T1000 (cell line): ENCODE data around the gene ARFGEF2.
"Not testable (repeated sequence)": the region's sequence is repeated elsewhere in the genome, so short reads cannot be mapped to it uniquely, and the experiment has no call there.

Experiments used
- DNase-seq: peaks from one replicate; lab custom pipeline; 2025; ENCODE audit warnings: mixed read lengths; lab: John Stamatoyannopoulos, UW

The ARFGEF2 gene

DNA sequence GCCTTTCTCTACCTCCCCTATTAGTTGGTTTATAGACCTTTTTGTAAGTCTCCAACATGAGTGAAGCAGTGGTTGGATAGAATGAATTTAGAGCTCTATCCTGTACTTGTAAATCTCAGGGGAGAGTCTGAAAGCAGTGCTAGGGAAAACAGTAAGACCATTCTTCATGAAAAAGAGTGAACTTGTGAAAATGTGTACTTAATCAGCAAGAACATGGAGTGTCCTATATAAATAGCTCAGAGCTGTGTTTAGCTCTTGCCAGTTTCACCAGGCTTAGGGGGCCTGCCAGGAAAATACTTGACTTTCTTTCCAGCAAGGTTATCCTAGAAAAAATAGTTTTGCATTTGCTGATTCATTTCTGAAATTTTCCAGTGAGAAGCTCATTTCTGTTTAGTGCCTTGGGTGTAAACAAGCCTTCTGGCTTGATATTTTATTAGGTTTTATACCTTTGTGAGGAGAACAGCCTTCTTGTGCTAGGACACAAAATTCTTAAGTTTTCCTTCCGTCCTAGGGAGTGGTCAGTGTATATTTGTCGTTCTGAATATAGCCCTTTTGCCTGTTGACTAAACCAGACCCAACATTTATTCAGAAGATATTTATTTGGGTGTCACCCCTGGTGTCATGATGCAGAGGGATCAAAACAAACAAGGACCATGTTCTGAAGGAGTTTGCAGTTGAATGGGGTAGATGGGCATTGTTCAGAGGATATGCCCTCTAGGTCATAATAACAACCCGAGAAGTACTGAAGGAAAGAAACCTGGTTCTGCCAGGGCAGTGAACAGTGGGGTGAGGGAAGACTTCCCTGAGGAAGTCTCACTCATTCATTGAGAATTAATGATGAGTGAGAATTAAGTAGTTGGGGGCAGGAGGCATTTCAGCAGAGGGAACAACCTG is 7.6 kb downstream of the ARFGEF2 start:
- DNase-seq = no peak

DNA sequence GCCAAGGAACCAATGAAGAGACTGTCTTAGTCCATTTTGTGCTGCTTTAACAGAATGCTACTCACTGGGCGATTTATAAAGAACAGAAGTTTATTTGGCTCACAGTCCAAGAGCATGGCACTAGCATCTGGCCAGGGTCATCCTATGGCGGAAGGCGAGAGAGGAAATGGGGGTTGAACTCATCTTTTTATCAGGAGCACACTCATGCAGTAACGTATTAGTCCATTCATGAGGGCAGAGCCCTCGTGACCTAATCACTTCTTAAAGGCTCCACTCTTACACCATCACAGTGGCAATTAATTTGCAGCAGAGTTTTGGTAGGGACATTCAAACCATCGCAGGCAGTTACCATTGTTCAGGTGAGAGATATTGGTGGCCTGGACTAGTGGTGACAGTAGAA is 8.5 kb downstream of the ARFGEF2 start:
- no peak for DNase-seq

DNA sequence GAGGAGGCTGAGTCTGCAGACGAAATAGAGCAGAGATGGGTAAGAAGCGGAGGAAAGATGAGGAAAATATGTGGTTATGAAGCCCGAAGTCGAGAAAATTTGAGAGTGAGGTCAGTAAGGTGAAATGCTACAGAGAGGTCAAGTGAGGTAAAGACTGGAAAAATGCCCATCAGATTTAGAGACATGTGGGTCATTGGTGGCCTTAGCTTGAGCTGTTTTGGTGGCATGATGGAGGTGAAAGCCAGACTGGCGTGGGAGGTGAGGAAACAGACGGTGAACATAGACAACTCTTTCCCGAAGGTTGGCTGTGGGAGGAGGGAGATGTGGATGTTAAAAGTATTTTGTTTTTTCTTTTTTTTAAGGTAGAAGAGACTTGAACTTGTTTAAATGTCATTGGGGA is 9.4 kb downstream of the ARFGEF2 start:
- DNase-seq = no peak

DNA sequence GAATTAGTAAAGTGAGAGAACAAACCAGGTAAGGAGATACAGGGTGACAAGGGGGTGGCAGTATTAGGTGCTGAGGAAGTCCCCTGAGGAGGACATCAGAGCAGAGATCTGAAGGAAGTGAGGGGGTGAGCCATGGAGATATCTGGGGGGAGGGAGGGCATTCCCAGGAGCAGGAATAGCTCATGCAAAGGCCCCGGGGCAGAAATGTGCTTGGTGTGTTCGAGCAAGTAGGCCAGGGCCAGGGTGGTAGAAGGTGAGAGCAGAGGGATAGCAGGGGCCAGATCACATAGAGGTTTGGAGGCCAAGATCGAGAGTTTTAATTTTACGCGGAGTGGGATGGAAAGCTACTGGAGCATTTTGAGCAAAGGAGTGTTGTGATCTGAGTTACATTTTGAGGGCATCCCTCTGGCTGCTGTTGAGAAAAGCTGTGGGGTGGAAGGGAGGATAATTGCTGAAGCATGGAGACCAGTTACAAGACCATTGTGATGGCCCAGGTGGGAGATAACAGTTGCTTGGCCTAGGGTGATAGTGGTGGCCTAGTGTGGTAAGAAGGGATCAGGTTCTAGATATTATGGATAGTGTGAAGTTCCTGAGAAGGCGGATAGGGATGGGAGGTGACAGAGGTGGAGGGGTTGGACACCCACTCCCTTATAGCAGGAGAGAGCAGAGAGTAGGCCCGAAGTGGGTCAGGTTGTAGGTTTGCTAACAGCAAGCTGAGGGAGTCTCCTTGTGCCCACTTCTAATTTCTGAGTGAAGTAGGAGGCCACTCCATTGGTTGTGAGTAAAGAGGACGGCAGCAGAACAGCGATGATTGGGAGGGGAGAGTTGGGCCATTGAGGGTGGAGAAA is 10.2 kb downstream of the ARFGEF2 start:
- DNase-seq = no peak

DNA sequence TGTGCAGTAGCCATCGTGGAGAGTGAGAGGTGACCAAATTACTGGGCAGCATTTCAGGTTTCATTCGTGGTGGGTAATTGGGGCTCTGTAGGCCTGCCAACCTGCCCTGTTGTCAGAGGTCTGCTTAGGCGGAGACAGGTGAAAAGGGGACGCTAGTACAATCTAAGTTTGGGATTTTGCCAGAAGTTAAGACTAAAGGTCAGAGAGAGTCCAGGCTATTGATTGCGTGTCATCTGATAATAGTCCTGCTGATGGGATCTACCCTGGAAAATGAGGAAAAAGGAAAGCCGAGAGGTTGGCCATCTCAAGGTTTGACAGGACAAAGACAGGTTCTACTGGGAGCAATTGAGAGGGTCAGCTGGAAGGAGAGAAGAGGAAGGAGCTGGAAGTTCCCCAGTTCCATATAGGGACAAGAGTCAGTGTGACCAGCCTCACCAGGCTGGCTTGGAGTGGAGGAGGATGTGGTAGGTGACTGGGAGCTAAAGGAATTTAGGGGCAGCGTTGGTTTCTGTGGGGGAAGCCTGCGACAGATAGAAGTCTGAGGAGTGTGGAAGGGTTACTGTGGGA is 10.9 kb downstream of the ARFGEF2 start:
- no peak for DNase-seq

DNA sequence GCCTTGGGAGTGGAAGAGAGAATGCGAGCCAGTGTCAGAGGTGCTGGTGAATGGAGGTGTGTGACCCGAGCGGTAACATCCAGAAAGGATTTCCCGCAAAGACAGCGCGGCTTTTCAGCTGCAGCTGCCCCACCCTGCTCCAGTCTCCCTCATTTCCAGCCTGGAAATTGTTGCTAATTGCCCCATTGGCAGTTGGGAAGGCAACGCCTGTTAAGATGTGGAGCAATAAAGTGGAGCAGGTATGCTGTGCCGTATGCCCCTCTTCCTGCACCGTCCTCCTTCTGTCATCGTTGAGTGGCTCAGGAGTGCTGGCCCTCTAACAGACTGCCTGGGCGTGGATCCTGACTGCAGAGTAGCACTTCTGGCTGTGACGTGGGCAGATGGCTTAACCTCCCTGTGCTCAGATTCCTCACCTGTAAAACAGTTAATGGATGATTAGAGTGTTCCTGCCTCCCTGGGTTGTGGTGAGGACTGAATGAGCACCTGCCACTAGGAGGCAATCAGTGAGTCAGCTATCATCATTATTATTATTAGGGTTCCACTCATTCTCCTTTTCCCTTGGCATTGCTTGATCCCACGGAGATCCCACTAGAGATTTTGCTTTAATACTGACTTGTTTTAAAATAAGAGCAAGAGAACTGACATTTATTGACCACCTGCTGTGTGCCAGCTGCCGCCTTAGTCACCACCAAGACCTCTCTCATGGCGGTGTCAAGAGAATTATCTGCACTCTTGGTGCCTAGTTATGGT is 11.7 kb downstream of the ARFGEF2 start:
- no peak for DNase-seq

DNA sequence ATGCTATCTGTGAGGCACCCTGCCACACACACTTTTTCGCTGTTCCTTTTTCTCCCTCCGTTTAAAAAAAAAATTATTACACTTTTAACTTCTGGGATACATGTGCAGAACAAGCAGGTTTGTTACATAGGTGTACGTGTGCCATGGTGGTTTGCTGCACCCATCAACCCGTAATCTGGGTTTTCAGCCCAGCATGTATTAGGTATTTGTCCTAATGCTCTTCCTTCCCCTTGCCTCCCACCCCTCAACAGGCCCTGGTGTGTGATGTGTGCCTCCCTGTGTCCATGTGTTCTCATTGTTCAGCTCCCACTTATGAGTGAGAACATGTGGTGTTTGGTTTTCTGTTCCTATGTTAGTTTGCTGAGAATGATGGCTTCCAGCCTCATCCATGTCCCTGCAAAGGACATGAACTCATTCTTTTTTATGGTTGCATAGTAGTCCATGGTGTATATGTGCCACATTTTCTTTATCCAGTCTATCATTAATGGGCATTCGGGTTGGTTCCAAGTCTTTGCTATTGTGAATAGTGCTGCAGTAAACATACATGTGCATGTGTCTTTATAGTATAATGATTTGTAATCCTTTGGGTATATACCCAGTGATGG is 12.9 kb downstream of the ARFGEF2 start:
- not testable (repeated sequence) for DNase-seq

DNA sequence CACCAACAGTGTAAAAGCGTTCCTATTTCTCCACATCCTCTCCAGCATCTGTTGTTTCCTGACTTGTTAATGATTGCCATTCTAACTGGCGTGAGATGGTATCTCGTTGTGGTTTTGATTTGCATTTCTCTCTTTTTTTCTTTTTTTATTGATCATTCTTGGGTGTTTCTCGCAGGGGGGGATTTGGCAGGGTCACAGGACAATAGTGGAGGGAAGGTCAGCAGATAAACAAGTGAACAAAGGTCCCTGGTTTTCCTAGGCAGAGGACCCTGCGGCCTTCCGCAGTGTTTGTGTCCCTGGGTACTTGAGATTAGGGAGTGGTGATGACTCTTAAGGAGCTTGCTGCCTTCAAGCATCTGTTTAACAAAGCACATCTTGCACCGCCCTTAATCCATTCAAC is 13.5 kb downstream of the ARFGEF2 start:
- not testable (repeated sequence) for DNase-seq

DNA sequence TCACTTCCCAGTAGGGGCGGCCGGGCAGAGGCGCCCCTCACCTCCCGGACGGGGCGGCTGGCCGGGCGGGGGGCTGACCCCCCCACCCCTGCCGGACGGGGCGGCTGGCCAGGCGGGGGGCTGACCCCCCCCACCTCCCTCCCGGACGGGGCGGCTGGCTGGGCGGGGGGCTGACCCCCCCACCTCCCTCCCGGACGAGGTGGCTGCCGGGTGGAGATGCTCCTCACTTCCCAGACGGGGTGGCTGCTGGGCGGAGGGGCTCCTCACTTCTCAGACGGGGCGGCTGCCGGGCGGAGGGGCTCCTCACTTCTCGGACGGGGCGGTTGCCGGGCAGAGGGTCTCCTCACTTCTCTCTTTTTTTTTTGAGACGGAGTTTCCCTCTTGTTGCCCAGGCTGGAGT is 14.7 kb downstream of the ARFGEF2 start:
- not testable (repeated sequence) for DNase-seq

DNA sequence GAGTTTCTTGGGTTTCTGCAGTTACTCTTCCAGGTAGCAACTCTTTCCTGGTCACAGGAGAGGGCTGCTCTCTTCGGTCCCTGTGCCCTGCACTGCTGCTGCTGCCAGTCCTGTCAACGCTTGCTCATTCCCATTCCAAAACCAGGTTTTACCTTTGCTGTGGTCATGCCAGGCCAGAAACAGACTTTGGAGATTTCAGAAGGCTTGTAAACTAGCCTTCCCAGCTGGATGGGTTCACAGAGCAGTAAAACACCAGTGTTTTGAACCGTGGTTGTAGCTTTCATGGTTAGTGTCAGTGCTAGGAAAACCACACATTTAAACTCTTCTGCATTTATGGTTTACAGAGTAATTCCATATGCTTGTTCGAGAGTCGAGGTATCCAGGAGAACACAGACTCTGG is 16.2 kb downstream of the ARFGEF2 start:
- DNase-seq = no peak

DNA sequence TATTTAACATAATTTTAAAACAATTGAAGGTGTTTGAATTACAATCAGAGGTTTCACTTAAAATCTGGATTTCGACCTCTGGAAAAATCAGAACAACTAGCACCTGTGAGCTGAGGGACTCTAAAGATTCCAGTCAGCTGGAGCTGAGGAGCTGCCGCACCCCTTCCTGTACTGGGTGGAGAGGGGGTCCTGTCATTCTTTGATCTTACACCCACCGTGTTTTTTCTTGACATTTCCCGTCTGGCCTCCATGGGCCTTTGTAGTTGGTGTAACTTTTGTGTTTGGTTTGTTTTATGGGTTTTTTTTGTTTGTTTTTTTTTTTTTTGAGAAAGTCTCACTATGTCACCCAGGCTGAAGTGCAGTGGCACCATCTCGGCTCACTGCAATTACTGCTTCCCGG is 17.2 kb downstream of the ARFGEF2 start:
- DNase-seq = no peak

DNA sequence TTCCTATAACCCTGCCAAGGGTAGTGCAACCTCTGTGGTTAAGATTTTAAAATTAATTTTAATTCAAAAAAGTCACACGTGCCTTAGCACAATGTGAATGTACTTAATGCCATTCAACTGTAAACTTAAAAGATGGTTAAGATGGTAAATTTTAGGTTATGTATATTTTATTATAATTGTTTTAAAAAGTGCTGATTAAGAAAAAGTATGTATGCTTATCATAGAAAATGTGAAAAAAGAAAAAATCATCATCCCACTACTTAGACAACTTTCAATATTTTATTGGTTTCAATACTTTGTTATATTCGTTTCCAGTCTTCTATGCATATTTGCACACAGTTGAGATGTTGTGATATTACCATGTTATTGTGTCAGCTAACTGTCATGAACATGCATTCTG is 18.7 kb downstream of the ARFGEF2 start:
- no peak for DNase-seq

DNA sequence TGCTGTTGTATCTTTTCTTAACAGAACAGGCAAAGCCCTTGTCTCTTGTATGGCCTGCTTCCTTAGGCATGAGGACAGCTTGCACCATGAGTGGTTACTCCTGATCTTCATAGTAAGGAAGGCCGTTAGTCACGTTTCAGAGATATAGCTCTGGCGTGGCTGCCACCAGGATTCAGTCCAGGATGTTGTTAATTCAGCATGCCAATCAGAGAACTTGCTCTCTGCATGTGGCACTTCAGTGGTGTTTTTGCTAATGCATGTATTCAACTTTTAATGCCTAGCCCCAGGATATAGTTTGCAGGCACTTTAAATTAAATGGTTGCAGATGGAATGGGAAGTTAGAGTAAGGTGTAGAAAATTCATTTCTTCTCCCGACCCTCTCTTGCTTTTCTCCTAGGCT is 20.0 kb downstream of the ARFGEF2 start:
- DNase-seq = no peak

DNA sequence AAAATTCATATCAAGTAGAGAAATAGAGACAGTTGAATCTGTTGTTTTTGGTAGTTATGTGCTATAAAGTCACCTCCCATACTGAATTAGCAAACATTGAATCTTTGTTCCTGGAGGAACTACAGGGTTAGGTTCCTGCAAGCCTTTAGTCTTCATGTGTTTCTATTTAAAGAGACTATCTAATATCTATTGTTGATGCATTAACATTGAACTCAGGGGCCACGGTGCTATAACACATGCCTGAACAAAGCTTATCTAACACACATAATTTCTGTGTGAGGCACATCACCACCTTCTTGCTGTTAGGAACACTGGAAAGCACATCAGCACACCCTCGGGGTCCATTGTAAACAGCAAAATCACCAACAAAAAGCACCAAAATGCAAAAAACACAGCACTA is 21.2 kb downstream of the ARFGEF2 start:
- DNase-seq = no peak

DNA sequence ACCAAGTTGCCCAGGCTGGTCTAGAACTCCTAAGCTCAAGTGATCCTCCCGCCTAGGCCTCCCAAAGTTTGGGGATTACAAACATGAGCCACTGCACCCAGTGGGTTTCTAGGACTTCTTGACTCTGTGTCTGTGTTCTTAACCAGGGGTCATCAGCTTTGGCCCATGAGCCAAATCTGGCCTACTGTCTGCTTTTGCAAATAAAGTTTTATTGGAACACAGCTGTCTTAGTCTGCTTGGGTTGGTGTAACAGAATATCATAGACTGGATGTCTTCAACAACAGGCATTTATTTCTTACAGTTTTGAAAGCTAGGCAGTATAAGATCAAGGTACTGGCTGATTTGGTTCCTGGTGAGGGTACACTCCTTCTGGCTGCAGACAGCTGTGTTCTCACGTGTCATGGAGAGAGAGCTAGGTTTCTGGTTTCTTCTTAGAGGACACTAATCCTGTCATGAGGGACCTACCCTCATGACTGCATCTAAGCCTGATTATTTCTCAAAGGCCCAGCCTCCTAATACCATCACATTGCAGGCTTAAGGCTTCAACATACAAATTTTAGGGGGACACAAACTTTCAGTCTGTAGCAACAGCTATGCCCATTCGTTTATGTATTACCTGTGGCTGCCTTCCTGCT is 23.3 kb downstream of the ARFGEF2 start:
- no peak for DNase-seq

DNA sequence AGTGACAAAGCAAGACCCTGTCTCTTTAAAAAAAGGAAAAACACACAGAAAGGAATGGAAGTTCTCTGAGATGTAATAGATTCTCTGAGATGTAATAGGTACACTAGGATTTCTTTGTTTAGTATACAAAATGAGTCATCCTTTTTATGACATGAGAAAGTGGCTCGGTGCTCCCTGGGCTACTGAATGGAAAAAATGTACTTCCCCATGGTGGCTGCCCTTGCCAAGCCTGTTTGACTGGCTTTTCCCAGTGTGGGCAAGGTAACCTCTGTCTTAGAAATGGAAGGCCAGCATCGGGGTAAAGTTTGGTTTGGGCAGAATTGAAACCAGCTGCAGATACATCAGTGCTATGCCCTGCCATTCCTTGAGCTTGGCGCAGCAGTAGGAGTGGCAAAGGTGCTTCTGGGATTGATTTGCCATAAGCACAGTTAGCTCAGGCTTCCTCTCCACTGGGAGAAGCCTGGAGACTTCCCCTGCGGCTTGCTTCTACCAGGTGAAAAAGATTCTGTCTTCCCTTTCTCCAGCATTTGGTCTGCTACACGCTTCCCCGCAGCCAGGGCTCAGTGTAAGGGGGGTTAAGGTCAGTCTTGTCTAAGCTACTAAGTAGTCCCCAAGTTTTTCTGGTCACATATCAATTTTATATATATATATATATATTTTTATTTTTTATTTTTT is 24.5 kb downstream of the ARFGEF2 start:
- DNase-seq = peak; percentile 30

DNA sequence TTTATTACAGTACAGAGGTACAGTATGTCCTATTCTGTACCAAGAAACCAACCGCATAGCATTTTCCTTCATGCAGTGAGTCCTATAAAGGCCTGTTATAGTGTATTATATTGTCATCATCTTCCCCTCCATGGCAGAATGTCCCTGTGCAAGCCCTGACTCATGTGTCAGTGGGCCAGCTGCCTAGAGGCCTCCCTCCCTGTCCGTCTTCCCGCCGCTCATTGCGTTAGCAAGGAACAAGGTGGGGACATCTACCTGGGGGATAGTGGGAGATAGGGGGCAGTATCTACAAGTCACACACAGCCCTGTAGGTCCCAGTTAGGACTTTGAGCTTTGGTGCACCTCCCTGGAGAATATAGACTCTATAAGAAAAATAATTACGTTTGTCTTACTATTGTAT is 27.1 kb downstream of the ARFGEF2 start:
- DNase-seq = no peak

DNA sequence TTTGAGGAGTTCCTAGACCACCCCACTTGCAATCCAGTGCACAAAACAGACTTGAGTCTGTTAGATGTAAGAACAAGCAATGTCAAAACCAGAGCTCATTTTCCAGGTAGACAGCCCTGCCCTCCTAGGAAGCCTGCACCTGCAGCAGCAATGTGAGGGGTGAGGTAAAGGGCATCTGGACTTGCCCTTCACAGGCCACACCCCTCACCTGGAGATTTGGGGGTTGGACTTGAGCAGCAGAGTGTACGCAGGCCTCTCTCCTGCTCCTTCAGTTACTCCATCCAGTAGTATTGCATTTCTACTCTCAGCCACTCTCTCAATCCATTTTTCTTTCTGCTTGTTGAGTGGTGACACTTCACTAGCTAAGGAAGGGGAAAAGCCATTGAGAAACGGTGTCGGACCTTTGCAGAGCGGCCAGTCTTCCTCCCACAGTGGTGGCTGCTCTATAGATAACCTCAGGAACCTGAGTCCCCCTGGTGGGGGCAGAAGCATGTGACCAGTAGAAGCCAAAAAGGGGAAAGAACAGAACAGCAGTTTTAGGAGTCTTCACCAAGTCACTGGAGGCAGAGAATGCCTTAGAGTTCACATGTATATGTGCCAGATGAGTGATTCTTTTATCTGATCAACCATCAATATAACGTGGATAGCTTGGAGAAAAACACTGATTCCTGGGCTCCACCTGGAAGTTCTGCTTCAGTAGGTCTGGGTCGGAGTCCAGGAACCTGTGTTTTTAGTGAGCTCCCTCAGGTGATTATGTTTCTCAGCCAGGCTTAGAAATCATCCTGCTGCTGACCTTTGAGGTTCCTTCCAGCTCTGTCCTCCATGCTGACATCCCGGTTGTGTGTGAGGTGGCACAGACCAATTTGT is 28.0 kb downstream of the ARFGEF2 start:
- DNase-seq = no peak

DNA sequence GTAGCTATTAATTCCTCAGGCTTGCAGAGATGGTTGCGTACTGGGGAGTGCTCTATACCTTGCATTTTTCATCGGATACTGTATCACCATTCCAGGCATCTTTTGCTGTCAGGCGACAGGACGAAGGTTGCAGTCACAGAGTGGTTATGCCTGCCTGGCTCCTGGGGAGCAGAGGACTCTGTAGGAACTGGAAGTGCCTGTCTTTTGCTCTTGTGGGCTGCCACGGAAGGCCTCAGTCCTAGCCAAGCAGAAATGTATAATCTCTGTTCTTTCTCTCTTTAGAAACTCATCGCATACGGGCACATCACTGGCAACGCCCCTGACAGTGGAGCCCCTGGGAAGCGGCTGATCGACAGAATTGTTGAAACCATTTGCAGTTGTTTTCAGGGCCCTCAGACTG is 29.5 kb downstream of the ARFGEF2 start:
- no peak for DNase-seq

DNA sequence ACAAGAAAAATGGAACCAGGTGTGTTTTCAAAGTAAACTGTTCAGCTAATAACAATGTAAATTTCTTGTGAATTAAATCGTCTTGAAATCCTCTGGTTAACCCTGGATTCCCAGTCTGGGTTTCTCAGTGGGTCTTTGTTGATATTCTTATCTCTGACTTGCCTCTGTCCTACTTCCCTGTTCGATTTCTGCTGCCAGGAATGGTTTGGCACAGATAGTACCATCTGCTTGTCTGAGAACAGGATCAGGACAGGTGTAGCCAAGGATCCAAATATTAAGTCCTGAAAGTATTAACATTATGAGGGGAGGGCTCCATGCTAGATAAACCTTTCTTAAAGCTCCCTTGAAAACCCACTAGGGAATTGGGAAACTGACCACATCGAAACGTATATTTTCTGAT is 30.1 kb downstream of the ARFGEF2 start:
- no peak for DNase-seq
